Stimulated activated CD8-positive, alpha-beta memory T cell treated with anti-CD3 and anti-CD28 coated beads, Interleukin-12 subunit alpha, Interleukin-12 subunit beta, amount 100 ng/mL, for 24 hours (primary cell): ENCODE results near the gene MUC3A.
"Not testable (repeated sequence)": the region's sequence is repeated elsewhere in the genome, so short reads cannot be mapped to it uniquely, and the experiment has no call there.

Experiments
- DNase-seq: peaks from one replicate; pipeline ENCODE4 v3.0.0-alpha.2; 2020; ENCODE audit errors: extremely low read depth

MUC3A gene

GRCh38 chr7:100971111-100972001 lies 22.0 kb downstream of the MUC3A start:
- DNase-seq: no peak

DNA sequence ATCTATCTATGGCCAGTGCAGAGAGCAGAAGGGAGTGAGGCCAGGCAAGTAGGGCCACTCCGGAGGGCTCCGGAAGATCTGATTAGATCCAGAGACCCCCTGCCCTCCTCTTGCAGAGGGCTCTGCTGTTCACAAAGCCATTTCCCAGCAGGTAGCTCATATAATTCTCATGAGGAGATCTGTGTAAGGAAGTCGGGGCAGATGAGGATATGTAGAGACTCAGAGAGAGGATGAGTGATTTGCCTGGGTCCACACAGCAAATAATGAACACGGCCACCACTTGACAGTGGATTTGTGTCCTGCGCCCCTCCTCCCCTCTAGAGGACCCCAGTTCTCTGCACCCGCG lies 22.6 kb downstream of the MUC3A start:
- no peak for DNase-seq

- no peak for DNase-seq
These were observed 24.7 kb downstream of the MUC3A start for GRCh38 chr7:100974021-100974420.

- no peak for DNase-seq
These were observed 26.1 kb downstream of the MUC3A start for GRCh38 chr7:100975371-100975821.

DNA sequence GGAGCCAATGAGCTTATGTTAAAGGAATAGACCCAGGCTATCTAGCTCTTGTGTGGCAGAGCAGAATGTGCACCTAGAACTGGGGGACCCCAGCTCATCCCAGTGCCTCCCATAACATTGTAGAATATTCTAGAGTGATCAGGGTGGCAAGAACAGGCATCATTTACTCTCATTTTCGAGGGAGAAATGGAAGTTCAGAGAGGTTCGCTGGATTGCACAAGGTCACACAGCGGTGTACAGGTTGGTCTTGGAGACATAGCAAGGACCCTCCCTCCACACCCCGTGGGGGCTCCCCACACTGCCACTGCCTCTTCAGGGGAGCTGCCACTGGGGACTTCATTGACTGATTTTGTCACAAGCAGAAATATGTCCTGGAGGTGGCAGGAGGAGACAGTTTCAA lies 29.0 kb downstream of the MUC3A start:
- no peak for DNase-seq

DNA sequence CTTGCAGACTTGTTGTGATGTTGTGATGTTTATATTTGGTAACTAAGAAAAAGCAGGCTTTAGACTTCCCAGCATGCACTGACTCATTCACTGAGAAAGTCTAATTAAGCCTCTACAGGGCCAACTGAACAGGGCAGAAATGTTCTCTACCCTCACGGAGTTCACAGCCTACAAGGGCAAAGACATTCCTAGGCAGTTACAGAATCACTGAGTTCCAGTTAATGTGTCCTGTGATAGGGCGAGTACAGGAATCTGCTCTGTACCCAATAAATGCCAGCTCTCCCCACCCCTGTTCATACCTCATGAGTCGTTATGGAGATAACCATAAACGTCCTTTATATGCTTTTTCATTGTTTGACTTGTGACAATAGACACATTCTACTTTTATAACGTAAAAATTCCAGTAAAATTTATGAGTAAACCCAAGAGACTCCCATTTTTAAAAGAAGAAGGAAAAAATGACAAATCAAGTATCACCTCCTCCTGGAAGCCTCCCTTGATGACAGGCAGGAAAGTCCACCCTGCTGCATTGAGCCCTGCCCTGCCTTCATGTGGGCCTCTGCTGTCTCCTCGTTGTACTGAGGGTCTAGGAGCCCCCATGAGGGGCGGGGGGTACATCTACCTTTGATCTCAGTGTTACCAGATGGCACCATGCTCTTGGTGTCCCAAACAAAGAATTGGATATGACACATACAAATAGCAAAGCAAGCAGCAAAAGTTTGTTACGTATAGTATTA lies 34.3 kb downstream of the MUC3A start:
- DNase-seq: no peak

- DNase-seq: not testable (repeated sequence)
These were observed 35.0 kb downstream of the MUC3A start for GRCh38 chr7:100984241-100984918.

DNA sequence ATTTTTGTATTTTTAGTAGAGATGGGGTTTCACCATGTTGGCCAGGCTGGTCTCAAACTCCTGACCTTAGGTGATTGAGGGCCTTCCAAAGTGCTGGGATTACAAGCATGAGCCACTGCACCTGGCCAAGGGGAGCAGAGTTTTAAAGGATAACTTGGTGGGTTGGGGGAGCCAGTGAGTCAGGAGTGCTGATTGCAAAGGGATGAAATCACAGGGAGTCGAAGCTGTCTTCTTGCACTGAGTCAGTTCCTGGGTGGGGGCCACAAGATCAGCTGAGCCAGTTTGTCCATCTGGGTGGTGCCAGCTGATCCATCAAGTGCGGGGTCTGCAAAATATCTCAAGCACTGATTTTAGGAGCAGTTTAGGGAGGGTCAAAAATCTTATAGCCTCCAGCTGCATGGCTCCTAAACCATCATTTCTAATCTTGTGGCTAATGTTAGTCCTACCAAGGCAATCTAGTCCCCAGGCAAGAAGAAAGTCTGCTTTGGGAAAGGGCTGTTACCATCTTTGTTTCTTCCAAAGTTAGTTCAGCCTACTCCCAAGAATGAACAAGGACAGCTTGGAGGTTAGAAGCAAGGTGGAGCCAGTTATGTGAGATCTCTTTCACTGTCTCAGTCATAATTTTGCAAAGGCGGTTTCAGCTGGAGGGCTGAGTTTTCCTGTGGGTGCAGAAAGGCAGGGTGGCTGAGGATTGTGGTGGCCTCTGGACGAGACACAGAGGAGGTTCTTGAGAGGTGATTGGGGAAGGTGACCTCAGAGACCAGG lies 35.9 kb downstream of the MUC3A start:
- not testable (repeated sequence) for DNase-seq

- no peak for DNase-seq
These were observed 42.3 kb downstream of the MUC3A start for GRCh38 chr7:100991631-100992030.

GRCh38 chr7:100992280-100992679 lies 42.9 kb downstream of the MUC3A start:
- DNase-seq: not testable (repeated sequence)

DNA sequence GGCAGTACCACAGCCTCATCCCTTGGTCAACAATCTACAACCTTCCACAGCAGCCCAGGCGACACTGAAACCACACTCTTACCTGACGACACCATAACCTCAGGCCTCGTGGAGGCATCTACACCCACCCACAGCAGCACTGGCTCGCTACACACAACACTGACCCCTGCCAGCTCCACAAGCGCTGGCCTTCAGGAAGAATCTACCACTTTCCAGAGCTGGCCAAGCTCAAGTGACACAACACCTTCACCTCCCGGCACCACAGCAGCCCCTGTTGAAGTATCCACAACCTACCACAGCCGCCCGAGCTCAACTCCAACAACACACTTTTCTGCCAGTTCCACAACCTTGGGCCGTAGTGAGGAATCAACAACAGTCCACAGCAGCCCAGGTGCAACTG lies 45.3 kb downstream of the MUC3A start:
- DNase-seq: not testable (repeated sequence)

DNA sequence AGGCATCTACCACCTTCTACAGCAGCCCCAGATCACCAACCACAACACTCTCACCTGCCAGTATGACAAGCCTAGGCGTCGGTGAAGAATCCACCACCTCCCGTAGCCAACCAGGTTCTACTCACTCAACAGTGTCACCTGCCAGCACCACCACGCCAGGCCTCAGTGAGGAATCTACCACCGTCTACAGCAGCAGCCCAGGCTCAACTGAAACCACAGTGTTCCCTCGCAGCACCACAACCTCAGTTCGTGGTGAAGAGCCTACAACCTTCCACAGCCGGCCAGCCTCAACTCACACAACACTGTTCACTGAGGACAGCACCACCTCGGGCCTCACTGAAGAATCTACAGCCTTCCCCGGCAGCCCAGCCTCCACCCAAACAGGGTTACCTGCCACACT lies 49.2 kb downstream of the MUC3A start:
- DNase-seq: not testable (repeated sequence)

GRCh38 chr7:100999334-100999733 lies 50.0 kb downstream of the MUC3A start:
- DNase-seq: not testable (repeated sequence)

- not testable (repeated sequence) for DNase-seq
These were observed 50.7 kb downstream of the MUC3A start for GRCh38 chr7:101000025-101000424.

- not testable (repeated sequence) for DNase-seq
These were observed 53.0 kb downstream of the MUC3A start for GRCh38 chr7:101002333-101002732.

DNA sequence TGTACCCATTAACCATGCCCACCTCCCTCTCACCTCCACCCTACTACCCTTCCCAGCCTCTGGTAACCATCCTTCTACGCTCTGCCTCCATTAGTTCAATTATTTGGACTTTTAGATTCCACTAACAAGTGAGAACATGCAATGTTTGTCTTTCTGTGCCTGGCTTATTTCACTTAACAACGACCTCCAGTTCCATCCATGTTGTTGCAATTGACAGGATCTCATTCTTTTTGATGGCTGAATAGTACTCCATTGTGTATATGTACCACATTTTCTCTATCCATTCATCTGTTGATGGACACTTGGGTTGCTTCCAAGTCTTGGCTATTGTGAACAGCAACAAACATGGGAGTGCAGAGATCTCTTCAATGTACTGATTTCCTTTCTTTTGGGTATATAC lies 58.0 kb downstream of the MUC3A start:
- not testable (repeated sequence) for DNase-seq

- DNase-seq: no peak
These were observed 60.3 kb downstream of the MUC3A start for GRCh38 chr7:101009629-101010028.

- no peak for DNase-seq
These were observed 63.6 kb downstream of the MUC3A start for GRCh38 chr7:101012931-101013330.

- DNase-seq: no peak
These were observed 66.3 kb downstream of the MUC3A start for GRCh38 chr7:101015626-101016025.

- peak; percentile 44 for DNase-seq
These were observed 67.9 kb downstream of the MUC3A start for GRCh38 chr7:101017064-101017777.
